H1 (cell line): ENCODE data around the gene GPC3. TPM values are rescaled to one million over a fixed set of nuclear protein-coding genes. Genes with fewer than 3 reads are reported as not detected.

ENCODE experiments used
- NANOG ChIP-seq: IDR thresholded peaks from 2 replicates; pipeline ENCODE4 v1.6.1; 2011; ENCODE audit warnings: low read length, low read depth, mild to moderate bottlenecking, inconsistent platforms; ENCODE audit not compliant: insufficient read depth, poor library complexity, severe bottlenecking
- RXRA ChIP-seq: IDR thresholded peaks from 2 replicates; pipeline ENCODE4 v1.6.1; 2011; ENCODE audit warnings: low read depth, mild to moderate bottlenecking, low read length, moderate library complexity; ENCODE audit not compliant: insufficient read depth
- SP1 ChIP-seq: IDR thresholded peaks from 2 replicates; pipeline ENCODE4 v1.6.1; 2011; ENCODE audit warnings: low read depth, low read length
- SUZ12 ChIP-seq: fragments of 200-600 bp; sonication (generic); IDR thresholded peaks from 2 replicates; pipeline ENCODE4 v1.6.1; 2012; ENCODE audit warnings: mild to moderate bottlenecking, inconsistent platforms, low read length, moderate library complexity, mixed read lengths
- TEAD4 ChIP-seq: IDR thresholded peaks from 2 replicates; pipeline ENCODE4 v1.6.1; 2012; ENCODE audit warnings: low read depth, low read length, inconsistent platforms, mixed read lengths
- polyA plus RNA-seq, 7 experiments: library from polyadenylated mRNA; depleted of rRNA in 3 of 7; stranded (reverse) in 5 of 7; unstranded in 2 of 7; fragments of >200 nt in 5 of 7; fragments of 200-250 nt in 2 of 7; gene quantifications; 1 replicate in 5 of 7; 2 replicates in 1 of 7; 4 replicates in 1 of 7; pipeline versions ENCODE4 v1.2.1 to v1.2.3, GENCODE V29; 2011 to 2013; ENCODE audit warnings: missing spikeins in 2 of 7, mixed read lengths in 2 of 7
- total RNA-seq: library from RNA; stranded (reverse); fragmentation: NEBNext Ultra II Directional; extraction: Animal tissue kit (Norgen Biotek cat#: 25700); gene quantifications from 2 replicates; pipeline ENCODE4 v1.2.1, GENCODE V29; 2021

GPC3 gene
- total and polyA plus RNA-seq, 2 of the 8 experiments (the other 6 are each of a cell fraction or from before 2014, with no cell fraction given): 64.8 to 71.9 TPM

GRCh38 chrX:133579631-133580030, 405.8 kb downstream of the GPC3 start (continued):
- TF ChIP-seq SP1: no peak
- TF ChIP-seq NANOG: no peak
- TF ChIP-seq RXRA: no peak
- no peak for TF ChIP-seq TEAD4
- TF ChIP-seq SUZ12: no peak
